NCI-H128 (cell line): ENCODE measurements around the gene TMEM255B.

Experiments used
- DNase-seq: peaks from one replicate; lab custom pipeline; 2025; ENCODE audit not compliant: unreplicated experiment; lab: John Stamatoyannopoulos, UW

TMEM255B gene

DNA sequence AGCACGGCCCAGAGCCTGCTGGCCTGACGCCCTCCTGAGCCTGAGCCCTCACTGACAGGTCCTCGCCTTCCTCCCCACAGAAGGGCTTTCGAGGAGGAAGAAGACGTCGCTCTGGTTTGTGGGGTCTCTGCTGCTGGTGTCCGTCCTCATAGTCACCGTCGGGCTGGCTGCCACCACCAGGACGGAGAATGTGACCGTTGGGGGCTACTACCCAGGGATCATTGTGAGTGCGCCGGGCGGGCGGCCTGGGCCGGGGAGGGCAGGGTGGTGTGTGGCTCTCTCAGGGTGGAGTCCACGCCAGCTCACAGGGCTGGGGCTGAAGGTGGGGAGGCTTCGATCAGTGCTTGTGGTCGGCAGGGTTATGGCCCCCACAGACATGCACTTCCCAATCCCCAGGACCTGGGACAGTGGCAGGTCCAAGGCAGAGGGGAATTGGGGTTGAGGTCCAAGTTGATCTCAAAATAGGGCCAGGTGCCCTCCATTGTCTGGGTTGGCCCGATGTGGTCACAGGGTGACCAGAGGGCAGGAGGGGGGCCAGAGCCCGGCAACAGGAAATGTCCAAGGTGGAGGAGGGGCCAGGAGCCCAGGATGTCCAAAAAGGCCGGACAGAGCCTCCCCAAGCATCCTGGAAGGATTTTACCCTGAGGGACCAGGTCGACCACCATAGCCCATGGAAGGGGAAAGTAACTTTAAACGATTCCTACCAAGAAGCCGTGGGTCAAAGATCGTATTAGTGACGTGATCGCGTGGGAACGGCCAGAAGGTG lies 7.2 kb downstream of the TMEM255B start:
- no peak for DNase-seq

DNA sequence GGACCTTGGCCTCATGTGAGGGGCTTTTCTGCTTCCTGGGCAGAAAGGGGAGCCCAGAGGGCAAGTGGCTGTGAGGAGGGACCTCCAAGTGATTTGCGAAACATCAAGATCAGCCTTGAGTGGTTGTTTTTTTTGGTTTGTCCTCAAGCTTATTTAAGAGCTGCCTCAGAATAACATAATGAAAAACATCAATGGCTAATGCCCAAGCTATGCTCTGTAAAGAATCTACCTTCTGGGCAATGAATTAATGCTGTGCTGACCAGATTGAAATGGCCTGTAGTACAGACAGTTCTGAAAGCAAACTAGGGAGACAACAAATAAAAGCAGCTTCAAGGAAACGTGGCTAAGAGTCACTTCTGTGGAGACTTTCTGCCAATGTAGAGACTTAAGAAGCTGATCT lies 8.3 kb downstream of the TMEM255B start:
- DNase-seq: no peak

DNA sequence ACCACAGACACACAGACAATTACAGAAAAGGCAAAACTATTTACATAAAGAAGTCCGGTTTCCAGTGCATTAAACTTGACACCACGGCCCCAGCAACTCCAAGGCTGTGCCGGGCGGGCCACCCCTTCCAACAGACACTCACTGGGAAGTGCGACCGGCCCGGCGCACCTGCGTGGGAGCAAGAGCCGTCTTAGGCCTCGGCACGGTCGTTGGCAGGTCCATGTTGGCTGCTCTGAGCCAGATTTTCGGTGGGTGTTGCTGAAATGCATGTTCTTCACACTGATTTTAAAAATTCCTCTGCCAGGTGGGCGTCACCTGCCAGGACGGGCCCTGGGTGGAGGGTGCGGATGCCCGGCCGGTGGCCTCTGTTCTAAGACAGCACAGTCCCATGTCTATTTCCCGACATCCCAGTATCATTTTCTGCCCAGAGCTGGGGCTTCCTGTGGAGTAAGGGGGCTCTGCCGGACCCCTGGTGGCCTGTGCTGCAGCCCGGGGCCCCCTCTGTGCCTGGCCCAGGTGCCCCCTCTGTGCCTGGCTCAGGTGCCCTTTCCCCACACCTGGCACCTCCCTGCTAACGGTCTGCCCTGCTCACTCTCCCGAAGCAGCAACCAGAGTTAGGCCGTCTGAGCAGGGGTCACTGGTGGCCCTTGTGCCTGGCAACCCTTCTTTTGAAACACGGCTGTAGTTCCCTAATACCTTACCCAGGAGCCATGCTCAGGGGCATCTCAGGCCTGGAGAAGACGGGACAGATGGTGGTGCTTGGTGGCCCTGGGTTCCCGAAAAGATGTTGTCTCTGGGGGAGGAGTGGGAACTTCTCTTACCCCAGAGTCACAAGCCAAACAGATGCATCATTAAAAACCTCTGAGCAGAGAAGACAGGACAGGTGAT lies 9.2 kb downstream of the TMEM255B start:
- DNase-seq: no peak

DNA sequence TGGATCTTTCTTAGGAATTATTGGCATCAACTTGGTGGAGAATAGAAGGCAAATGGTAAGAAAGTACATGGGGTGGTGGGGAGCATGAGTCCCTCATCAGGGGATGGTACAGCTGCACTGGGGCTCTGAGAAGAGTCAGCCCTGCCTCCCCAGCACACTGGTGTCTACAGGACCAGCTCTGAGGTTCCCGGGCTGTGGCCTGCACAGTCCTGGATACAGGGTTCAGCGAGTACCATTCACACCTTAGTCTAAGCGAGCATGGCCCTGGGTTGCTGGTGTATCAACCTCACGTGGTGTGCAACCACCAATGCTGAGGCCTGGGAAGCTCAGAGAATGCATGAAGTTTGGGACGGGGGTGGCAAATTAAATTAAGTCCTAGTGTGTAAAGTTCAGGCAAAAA lies 10.1 kb downstream of the TMEM255B start:
- DNase-seq: no peak

DNA sequence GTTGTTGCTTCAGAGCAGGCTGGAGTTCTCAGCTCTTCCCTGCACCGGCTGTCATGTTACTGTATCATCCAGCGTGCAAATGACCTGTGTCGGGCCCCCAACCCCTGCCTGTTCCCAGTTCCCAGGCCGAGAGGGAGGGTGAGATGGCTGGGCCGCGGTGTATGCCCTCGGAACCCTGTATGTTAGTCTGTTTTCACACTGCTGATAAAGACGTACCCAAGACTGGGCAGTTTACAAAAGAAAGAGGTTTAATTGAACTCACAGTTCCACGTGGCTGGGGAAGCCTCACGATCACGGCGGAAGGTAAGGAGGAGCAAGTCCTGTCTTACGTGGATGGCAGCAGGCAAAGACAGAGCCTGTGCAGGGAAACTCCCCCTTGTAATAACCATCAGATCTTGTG lies 10.9 kb downstream of the TMEM255B start:
- DNase-seq: no peak

DNA sequence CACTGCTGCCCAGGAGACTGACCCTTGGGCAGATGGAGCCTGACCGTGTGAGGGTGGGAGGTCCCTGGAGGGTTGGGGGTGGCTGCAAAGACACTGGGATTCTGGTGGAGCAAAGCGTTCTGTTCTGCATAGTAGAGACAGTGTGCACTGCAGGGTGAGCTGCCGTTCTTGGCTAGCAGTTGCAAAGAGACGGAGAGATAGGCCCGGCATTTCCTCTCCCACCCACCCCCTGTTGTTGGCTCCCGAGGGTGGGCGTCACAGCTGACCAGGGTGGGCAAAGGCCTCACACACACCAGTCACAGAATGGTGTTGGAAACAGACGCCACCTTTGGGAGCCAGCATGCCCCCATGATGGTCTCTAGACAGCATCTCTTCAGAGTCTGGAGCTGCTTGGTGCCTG lies 11.4 kb downstream of the TMEM255B start:
- DNase-seq: no peak

DNA sequence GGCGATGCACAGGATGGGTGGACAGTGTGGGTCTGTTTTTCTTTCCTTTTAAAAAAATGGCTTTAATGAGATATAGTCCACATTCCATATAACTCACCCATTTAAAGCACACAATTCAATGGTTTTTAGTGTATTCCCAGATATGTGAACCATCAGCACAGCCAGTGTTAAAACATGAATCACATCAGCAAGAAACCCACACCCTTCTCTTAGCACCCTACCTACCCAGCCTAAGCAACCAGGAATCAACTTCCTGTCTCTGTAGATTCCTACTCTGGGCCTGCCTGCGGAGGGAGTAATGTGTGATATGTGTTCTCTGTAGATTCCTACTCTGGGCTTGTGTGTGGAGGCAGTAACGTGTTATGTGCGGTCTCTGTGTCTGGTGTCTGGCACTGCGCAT lies 11.9 kb downstream of the TMEM255B start:
- no peak for DNase-seq

DNA sequence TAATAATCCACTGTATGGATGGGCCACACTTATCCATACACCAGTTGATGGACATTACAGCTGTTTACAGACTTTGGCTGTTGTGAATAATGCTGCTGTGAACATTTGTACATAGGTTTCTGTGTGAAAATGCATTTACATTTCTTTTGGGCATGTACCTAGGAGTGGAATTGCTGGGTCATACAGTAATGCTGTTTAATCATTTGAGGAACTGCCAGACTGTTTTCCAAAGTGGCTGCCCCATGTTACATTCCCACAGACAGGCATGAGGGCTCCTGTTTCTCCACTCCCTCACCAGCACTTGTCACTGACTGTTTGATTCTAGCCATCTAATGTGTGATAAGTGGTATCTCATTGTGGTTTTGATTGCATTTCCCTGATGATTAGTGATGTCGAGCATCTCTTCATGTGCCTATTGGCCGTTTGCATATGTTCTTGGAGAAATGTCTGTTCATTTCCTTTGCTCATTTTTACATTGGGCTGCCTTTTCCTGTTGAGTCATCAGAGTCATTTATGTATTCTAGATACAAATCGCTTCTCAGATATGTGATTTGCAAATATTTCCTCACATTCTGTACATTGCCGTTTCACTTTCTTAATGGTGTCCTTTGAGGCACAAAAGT lies 12.8 kb downstream of the TMEM255B start:
- DNase-seq: no peak

DNA sequence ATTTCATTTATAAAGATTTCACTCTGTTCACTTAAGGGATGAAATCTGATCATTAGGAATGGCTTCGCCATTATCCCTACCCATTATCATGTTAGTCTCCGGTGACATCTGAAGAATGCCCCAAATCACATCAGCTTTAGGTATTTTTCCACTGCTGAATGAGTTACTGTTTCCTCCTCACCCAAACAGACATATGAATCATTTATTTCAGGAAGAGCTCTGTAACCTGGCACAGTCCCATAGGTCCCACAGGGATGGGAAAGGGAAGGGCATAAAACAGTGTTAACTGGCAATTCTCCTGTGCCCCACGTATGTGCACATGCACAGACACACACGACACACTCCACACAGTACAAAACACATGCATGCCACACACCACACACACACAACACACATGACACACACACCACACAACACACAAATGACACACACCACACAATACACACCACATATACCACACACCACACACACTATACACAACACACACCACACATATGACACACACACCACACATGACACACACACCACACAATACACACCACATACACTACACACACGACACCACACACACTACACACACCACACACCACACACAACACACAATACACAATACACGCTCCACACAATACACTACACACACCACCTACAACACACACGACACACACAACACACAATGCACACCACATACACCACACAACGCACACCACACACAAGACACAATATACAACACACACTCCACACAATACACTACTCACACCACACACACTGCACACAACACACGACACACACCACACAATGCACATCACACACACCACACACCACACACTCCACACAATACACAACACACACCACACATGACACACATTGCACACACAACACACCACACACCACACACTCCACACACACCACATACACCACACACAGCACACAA lies 15.4 kb downstream of the TMEM255B start:
- no peak for DNase-seq

DNA sequence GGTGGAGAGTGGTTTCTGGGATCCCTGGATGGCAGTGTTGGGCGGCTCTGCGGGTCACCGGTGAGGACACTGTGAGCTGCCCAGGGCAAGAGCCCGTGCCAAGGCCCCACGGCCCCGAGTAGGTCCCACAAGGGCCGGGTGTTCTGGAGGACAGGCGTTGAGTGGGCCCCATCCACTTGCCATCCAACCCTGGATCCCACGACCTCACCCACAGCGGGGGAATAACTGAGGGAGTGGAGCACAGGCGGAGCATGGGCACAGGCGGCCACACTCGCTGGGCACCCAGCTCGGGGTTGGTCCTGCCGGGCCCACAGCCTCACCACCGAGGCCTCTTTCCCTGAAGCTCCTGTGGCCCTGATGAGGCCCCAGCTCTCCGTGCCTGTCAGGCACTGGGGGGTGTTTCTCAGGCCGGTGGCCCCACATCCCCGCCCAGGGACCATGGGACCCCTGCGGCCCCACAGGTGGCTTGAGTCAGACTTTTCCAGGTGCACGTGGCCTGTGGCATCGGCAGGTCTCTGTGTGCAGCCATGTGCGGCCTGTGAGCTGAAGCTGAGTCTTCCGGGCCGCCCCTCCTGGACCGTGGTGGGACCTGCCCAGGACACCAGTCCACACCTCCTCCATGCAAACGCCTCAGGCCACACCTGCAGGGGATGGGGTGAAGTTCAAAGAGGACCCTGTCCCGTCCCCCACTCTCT lies 16.6 kb downstream of the TMEM255B start:
- DNase-seq: no peak

DNA sequence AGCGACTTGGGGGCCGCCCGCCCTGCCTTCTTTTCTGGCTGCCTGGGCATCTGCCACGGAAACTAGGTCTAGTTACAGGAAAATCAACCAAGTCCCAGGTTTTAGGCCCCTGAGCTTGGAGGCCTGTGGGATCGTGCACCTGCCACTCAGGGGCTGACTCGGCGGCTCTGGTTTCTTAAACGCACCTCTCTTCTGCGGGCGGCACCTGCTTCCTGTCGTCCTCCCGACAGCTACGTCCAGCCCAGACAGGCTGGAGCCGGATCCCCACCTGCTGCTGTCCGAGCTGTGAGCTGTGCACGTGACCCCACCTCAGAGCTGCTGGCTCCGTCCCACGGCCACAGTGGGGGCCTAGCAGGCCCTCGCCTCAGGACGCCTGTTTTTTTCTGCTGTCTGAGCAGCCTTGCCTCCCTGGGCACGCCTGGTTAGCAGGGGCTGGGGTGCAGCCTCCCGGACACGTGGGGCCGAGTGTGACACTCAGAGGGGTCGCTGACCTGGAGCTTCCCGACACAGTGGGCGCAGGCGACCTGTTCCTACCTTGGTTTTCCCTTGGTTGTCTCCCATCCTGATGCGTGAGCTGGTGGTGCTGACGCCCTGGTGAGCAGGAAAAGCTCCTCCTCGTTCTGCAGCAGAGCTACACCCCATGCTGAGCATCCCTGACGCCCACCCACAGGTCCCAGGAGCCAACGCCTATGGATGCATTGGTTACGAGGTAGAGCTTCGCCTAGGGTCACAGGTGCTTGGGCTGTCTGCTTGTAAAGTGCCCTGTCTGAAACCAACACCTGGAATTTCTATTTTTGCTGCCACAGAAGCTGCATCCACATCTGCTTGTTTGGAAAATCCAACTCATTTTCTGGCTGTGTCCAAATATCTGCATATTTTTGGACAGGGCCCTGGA lies 17.5 kb downstream of the TMEM255B start:
- DNase-seq: no peak

DNA sequence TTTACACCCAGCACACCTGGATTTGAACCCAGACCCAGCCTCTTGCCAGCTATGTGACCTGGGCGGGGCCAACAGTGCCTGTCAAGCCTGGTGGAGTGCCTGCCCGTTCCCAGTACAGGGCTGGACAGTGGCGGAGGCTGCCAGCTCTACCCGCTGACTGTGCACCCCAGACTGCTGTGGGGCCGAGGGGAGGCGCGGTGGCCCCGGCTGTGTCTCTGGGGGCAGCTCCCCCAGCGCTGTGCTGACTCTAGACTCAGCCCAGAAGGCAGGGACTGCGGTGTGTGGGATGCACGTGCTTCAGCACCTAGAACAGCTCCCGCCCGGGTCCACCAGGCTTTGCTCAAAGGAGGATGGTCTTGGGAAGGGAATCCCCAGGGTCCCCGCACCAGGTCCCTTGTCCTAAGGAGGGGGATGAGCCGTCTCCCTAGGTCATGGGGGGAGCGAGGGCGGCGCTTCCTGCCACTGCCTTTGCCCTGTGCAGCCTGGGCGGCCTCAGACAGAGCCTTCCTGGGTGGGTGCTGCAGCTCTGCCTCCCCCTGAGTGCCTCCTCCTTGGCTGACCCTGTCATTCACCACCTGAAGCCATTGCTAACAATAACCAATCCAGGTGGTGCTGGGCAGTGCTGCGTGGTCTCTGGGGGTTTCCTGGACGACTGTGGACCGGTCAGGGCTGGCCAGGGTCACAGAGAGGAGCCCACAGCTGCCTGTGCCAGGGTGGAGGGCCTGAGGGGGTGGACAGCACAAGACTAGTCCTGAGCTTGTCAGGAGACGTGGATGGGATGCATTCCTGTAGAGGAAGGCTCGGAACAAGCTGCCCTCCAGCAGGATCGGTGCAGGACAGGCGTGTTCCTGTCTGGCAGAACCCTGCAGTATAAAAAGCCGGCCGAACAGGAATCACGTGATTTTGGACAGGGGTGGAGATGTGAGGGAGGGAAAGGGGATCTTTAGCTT lies 18.6 kb downstream of the TMEM255B start:
- DNase-seq: no peak

DNA sequence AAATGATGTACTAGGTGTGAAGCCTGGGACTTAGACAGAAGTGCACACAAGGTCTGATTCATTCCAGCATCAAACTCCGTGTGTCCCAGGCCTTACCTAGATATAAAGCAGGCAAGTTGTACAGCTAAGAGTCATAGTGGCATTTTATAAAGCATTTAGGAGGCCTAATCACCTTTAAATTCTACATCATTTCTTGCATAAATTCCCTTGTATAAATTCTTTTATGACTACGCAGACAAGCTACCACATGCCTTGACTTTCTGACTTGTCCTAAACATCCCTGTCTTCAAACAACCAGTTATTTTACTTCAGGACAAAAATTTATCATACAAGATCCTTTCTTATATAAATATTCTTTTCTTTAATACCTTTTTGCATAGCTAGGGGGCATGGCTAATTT lies 22.5 kb downstream of the TMEM255B start:
- DNase-seq: no peak

DNA sequence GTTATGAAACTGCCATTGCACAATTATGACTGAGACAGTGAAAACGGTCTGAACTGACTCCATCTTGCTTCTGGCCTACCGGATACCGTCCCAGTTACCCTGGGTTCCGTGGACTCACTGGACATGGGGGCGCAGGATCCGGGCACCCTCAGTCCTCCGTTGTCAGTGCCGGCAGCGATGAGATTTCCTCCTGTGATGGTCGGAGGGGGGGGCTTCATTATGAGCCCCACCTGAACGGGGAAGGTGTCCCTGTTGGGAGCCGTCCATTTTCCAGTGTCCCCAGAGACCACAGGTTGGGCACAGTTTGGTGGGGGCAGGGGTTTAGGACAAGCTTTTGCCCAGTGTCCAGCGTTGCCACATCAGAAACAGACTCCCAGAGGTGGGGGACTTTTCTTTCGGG lies 23.4 kb downstream of the TMEM255B start:
- DNase-seq: no peak

DNA sequence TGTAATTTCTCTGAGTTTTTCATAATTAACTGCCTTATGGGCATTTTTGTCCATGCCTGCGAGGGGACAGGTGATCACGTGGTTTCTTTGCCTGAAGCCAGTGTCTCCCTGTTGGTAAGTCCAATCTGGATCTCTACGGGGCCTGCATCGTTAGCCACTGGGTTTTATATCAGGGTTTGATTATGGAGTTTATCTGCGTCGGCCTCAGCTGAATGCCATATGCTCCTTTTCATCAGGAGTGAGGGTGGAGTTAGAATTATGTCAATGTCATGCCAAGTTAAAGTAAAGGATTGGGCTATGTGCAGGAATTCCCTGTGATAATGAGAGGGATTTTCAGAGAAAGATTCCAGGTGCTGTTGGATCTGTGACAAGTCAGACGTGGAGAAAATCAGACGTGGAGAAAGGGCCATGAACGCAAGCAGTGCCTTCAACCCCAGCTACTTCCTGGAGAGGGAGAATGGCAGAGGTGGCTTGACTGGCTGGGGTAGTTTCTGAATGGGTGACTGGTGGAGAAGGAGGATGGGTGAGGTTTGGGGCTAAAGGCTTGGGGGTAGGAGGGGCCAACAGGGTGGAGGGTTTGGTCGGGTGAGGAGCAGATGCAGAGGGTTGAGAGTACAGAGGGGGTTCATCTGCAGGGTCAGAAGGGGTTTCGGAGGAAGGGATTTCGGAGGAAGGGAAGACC lies 24.3 kb downstream of the TMEM255B start:
- DNase-seq: no peak

DNA sequence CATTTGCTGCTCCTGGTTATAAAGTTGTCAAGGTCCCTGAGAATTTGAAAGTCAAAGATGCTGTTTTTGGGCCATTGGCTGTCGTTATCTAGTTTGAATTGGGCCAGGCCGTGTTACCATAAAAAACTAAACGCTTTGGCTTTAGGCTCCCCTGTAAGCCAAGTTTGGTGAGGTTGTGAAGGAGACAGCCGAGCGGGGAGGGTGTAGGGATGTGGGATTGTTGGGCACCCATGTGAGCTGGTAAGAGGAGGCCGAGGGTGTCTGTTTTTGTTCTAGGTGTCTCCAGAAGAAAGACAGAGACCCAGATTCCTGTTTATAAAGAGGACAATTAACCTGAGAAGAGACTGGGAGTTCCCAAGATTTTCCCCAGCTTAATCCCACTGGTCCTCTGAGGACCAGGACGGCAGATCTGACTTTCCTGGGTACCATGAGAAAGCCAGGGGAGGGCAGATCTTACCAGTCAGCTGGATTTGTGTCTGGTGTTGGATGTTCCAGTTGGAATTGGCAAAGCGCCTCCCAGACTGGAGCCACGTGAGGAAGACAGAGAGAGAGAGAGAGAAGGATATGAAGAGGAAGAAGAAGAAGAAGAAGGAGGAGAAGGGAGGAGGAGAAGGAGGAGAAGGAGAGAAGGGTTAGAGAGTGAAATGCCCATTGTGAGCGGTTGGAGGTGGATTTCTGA lies 25.1 kb downstream of the TMEM255B start:
- DNase-seq: no peak

DNA sequence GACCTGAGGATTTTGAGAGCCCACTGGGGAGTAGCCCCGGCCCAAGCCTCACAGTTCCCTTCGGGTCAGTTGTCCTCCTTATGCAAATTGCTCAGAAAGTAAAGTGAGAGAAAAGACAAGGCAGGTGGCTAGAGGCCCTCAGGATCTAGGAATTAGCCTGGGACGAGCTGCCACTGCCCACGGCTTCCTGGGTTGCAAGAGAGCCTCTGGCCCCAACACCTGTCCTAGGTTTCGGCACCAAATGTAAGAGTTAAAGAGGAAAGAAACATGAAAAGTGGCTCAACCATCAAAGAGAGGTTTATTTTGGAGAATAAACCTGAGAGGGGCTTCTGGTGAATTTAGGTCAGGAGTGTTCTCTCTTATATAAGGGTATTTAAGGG lies 25.6 kb downstream of the TMEM255B start:
- no peak for DNase-seq
